HG02623 (cell line): ENCODE results near the gene REEP3.
"Not testable (repeated sequence)": the region's sequence is repeated elsewhere in the genome, so short reads cannot be mapped to it uniquely, and the experiment has no call there.

ENCODE experiments used
- ATAC-seq: cut with Tn5 transposase; IDR thresholded peaks from one replicate; pipeline ENCODE4 v1.9.1; 2021; ENCODE audit warnings: moderate library complexity; ENCODE audit not compliant: unreplicated experiment

Gene REEP3

DNA sequence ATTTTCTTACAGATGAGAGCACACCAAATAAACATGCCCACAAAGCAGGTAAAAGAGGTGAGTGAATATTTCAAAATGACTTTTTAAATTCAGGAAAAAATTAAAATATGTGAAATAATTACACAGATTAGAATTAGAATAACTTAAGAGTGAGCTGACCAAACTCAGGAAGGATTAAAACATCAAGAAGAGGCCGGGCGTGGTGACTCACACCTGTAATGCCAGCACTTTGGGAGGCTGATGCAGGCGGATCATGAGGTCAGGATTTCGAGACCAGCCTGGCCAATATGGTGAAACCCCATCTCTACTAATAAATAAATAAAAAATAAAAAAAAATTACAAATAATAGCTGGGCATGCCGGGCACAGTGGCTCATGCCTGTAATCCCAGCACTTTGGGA is 140.1 kb downstream of the REEP3 start:
- ATAC-seq, result no peak

DNA sequence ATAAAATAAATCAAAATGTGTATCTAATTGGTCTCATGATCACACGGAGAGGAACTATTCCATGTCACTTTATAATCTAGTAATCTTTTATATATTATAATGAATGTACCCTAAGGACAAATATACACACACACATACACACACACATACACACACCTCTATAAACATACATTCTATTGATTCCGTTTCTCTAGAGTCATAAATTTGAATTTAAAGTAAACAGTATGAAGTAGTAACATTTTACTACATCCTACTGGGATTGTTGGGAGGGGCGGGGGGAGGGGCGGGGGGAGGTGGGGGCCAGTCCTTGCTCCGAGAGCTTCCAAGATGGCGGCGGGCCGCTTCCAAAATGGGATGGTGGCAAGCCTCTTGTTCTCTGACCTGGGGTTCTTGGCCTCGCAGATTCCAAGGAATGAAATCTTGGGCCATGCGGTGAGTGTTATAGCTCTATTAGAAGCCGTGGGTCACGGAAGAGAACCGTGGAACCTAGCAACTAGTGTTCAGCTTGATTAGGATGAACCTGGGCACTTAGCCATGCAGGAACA is 143.2 kb downstream of the REEP3 start:
- no peak for ATAC-seq

DNA sequence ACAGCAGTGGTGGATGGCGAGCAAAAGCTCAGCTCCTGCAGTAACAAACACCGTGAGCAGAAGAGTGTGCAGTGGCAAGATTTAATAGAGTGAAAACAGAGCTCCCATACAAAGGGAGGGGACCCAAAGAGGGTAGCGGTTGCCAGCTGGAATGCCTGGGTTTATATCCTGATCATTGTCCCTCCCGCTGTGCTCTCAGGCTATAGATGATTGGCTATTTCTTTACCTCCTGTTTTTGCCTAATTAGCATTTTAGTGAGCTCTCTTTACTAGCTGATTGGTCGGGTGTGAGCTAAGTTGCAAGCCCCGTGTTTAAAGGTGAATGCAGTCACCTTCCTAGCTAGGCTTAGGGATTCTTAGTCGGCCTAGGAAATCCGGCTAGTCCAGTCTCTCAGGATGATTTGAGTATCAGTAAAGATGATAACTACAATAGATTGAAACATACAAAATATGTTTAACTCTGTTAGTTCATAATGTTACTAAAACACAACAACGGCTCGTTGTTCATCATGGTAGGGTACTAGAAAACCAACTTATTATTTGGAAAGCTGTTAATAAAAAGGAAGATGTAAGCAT is 143.9 kb downstream of the REEP3 start:
- not testable (repeated sequence) for ATAC-seq

DNA sequence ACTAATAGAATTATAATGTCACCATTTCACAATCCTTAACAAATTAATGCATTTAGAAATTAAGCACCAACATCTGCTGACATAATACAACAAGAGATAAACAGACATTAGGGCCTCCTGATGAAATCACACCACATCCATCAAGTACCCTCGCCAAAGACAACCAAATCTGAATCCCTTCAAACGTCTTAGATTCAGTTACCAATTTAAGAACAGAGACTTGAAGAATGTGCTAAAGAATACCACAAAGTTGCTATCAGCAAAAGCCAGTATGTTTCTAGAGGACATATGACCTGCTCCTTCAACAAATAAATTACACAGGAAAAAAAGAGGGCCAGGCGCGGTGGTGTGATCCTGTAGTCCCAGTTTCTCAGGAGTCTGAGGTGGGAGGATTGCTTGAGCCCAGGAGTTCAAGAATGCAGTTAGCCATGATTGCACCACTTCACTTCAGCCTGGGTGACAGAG is 144.5 kb downstream of the REEP3 start:
- no peak for ATAC-seq

DNA sequence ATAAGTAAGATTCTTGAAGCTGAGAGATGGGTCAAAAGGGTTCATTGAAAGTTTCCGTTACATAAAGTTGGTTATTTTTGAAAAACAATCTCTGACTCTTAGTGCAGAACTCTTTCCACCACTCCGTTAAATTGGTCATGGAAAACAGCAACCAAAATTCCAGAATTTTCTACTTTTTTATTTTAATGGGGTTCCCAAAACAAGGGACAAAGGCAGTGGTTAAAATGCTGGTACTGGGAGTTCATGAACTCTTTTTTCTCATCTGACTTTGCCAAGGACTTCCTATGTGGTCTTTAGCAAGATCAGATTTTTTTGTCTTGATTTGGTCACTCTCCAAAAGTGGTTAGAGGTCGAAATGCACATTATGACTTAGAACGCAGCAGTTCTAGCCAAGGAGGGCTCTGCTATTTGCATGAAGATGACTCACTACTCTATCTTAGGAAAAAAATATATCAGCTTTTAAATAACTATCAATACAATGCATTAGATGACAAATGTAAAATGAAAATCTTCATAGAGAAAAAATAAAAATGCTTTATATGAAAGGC is 145.7 kb downstream of the REEP3 start:
- peak; percentile 66 for ATAC-seq

DNA sequence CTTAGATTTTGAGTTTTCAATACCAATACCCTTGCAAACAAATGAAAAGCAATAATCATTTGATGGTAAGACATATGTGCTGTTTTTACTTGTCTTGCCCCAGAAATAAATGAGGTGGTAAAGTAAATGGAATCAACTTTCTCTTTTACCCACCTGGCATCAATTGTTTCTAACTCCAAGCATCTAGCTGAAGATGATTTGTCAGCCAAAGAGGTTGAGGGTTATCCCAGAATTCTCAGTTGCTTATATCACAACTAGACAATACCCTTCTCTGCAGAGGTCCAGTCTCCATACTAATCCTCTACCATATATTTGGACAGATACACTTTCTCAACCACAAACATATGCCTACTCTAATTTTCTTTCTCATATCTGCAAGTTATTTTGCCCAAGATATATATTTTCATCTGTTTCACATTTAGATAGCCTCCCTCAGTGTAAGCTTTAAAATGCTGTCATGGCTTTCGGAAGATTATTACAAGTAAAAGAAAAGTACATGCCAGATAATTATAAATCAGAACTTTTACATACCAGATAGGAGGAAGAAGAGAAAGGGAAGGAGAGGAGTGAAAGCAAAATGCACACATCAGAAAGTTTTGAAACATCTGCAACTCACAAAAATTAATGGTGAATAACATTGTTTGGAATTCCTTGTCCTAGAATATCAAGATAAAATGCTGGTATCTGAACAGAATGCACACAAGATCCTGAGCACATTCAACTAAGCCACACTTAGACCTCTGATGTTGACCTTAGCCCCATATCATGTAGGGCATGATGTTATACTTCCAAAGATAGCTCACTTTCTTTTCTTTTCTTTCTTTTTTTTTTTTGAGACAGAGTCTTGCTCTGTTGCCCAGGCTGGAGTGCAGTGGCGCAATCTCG is 146.6 kb downstream of the REEP3 start:
- no peak for ATAC-seq

DNA sequence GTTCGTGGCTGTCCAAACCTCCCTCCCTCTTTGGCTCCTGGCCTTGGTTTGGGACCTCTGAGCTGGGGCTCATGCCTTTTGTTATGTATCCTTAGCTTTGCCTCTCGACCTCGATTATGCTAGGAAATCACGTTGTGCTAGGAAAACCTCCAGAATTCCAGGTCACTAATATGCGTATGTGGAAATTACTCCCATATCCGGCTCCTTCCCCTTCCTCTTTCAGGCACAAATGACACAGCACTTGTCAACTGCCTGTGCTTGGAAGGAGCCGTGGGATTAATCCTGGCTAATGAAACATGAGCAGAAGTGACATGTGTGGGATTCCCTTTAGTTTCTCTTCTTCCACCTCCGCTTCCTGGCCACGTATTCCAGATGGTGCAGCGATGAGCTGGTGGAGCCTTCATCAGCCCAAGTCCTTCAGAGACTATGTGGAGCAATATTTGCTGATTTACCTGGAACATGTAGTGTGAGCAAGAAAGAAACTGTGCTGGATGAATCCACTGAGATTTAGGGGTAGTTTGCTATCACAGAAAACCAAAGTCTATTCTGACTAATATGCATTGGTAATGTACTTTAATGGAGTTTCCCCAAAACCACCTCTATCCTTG is 149.2 kb downstream of the REEP3 start:
- ATAC-seq, result peak; percentile 35

DNA sequence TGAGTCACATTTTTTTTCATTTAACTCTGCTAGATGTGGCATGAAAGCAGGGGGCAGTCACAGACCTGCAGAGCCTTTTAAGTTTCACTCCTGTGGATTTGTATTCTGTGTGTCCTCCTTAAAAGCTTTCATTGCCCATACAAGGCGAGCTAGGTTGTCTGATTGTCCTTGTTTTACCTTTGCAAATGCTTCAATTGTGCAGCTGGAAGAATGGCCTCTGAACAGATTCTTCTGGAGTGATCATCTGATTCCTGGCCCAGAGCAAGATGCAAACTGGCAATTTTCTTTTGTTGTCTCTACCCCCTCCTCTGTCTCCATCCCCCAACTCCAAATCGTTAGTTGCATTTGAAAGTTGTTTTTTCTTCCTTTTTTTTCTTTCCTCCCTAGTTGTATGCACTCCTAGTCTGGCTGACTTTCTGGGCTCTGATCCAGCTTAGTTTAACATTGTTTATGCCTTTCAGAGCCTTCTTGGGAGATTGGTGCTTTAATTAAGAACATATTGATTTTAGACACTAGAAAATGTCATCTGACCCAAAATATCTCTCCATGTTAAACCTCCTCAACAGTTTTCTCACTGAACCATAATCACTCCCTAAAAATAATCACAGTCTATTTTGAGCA is 150.2 kb downstream of the REEP3 start:
- no peak for ATAC-seq

DNA sequence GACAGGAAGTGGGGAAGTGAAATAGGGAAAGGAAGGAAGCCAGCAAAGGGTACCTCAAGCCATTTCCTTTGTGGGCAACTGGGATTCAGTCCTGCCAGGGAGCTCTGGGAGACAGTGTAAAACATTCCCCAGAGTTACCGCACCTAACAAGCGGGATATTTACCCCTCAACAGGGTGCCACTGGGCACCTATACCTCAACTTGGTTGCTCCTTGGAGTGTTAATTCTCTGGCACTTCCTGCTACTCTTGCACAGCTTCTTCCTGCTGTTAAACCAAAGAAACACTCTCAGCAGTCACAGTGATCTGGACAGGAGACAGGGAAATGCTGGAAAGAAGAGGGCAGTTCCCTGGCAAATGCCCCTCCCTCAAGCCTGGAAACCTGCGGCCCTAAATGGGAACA is 151.3 kb downstream of the REEP3 start:
- ATAC-seq, result no peak

DNA sequence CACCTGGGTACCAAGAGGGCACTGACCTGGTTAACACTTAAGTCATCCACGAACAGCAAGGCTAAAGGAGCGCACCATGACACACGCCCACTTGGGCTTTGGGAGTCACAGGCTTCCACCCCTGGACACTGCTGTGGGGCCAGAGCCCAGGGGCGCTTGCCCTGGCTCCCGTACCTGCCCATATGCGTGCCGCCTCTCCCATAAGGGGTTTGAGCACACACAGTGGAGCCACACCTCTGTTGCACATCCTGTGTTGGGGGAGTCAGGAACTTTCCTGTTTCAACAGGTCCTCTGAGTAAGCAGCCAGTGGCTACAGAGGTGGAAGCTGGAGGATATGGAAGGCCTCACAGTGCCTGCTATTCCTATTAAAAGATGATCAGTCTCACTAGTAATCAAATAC is 152.0 kb downstream of the REEP3 start:
- no peak for ATAC-seq

DNA sequence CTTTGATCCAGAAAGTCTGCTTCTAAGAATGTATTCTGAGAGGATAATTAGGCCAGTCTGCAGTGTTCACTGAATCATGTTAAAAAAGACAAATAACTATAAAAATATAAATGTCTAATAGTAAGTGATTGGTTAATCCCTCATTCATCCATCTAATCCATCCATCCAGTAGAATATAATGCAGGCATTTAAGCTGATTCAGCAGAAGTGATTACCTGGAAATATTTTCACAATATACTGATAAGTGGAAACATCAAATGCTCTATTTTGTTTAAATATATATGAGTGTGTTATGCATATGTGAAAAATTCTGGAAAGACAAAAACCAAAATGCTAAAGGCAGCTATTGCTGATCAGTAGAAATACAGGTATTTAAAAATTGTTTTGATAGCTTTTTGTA is 152.6 kb downstream of the REEP3 start:
- no peak for ATAC-seq
